ENCODE data around the gene KIAA1671.

DNA sequence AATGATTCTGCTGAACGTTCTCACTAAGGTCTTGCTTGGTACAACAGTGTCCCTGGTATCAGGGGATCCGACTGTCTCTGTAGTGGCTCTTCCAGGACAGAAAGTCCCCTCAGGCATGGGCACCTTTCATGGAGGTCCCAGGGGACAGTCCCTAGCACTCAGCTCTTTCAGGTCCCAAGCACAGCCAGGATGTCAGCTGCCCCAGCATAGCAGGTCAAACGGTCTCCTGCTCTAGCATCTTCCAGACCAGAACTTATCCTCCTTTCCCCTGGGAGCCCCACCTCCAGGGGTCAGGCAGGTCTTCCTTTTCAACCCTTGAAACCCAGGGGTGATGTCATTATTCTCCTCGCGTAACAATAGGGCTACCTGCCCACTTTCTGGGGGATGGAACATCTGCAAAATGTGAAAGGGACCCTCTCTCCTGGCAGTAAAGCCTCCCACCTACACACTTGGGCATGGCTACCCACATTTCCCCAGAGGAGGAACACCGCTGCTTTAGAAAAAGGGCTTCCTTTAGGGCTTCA lies 222.4 kb downstream of the KIAA1671 start:
- TF ChIP-seq, protein P1, sequence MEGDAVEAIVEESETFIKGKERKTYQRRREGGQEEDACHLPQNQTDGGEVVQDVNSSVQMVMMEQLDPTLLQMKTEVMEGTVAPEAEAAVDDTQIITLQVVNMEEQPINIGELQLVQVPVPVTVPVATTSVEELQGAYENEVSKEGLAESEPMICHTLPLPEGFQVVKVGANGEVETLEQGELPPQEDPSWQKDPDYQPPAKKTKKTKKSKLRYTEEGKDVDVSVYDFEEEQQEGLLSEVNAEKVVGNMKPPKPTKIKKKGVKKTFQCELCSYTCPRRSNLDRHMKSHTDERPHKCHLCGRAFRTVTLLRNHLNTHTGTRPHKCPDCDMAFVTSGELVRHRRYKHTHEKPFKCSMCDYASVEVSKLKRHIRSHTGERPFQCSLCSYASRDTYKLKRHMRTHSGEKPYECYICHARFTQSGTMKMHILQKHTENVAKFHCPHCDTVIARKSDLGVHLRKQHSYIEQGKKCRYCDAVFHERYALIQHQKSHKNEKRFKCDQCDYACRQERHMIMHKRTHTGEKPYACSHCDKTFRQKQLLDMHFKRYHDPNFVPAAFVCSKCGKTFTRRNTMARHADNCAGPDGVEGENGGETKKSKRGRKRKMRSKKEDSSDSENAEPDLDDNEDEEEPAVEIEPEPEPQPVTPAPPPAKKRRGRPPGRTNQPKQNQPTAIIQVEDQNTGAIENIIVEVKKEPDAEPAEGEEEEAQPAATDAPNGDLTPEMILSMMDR (IDR thresholded peaks at IDR 0.05 in 4 of 5, conservative IDR thresholded peaks at IDR 0.05 in 1 of 5), result no peak
- TF ChIP-seq POLR2A (IDR thresholded peaks at IDR 0.05), result no peak
